GM21529 (cell line): ENCODE results near the gene EVC.
"Not testable (repeated sequence)": the region's sequence is repeated elsewhere in the genome, so short reads cannot be mapped to it uniquely, and the experiment has no call there.

Experiments
- ATAC-seq: cut with Tn5 transposase; IDR thresholded peaks from one replicate; pipeline ENCODE4 v1.9.1; 2021; ENCODE audit not compliant: unreplicated experiment

The EVC gene

DNA sequence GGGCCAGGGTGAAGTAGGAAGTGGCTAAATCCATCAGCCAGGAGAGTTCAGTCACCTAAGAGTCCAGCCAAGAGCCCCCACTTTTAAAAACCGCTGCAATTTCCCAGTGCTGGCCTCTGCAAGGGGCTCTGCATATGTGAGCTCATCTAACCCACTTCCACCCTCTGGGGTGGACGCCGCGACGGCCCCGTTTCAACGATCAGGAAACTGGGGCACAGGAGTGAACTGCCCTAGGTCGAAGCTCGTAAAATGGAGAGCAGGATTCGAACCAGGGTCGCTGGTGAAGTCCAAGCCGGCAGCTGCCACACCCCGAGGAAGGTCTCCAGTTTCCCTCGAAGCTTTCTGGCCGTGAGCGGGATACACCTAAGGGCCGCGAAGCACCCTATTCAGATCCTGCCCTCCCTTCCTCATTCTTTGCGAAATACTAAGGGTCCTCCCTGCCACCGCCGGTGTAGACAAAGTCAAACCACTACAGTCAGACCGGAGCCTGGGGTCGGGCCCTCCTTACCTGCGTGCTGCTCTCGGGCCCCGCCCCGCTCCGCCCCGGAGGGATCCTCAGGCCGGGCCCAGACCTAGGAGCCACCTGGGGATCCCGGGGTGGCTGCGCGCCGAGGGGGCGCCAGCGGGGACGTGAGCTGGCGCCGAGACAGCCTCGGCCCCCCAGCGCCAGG lies 3.1 kb upstream of the EVC start:
- no peak for ATAC-seq

DNA sequence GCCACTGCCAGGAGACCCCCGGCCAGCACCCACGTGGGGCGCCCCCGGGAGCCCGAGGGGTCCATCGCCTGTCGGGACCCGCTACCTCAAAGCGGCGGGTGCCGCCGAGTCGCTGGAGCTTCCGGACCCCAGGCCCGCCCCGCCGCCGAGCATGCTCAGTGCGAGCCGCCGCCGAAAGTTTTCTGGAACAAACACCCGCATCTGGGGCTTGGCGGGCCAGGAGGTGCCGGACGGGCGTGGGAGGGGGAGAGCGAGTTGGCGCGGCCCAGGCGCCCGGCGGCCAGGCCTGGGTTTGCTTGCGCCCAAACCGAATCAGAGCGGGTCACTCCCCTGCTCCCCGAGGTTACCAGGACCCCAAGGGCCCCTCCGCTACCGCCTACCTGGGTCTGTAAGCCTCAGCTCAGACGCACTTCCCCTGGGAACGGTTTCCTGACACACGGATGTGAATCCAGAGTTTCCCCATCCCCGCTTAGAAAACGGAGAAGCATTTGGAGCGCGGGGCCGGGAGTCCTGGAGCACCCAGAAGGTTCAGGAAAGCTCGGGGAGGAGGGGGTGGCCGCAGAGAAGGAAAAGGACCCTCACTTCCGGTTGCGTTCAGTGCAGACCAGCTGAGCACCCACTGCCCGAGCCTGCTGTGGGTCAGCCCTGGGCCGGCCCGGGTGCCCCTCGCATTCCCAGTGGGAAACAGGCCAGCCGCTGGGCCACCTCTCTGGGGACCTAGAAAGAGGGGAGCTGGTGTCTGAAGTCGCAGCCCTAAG lies 2.4 kb upstream of the EVC start, which contains the start of gene EVC2:
TSS of gene EVC2 (minus strand) at position 111 of the 758 bp plus-strand sequence. CDS start at position 65, 46 bp downstream.
- no peak for ATAC-seq

GRCh38 chr4:5709207-5709575 lies 1.8 kb upstream of the EVC start:
- no peak for ATAC-seq

- no peak for ATAC-seq
These were observed 688 bp upstream of the EVC start for GRCh38 chr4:5710065-5710960.

DNA sequence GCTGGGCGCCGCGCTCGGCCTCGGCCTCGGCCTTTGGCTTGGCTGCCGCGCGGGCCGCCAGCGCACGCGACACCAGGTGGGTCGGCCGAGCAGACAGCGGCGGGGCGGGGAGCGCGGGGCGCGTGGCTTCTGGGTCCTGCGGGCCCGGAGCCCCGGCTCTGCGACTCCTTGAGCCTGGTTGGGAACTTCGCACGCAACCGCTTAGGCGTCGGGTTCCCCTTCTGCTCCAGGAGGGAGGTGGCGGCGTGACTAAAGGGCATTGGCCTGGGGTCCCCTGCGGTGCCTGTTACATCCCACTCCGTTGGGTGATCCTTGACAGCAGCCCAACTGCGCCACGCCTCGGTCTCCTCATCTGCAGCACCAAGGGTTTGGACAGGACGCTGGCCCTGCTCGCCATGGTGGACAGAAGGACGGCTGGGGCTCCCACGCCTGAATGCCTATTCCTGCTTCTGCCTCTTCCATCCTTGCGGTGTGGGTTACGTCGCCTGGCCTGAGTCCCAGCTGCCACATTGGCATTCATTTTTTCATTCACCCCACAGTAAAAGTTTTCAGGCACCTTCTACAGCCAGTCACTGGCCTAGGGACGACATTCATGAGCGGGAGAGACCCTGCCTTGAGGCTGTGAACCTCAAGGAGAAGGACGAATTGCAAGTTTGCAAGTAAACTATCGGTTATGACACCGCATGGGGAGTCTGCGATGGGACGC lies 631 bp downstream of the EVC start:
- no peak for ATAC-seq

DNA sequence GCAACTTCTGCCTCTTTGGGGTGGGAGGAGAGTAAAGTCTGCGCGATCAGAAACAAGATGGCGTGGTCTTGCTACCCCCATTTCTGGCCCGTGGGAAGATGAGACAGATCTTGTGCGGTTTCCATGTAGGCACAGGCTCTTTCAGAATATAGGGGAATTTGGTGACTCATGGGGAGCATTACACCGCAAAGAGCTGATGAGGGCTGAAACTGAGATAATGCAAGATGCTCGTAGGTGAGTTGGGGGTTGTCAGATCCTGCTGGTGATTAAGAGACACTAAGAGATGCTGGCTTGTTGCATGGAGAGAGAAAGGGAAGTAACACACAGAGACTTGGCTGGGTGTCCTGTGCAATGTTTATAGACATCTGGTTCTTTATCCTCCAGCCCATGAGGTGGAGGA lies 1.5 kb downstream of the EVC start:
- ATAC-seq, result no peak

DNA sequence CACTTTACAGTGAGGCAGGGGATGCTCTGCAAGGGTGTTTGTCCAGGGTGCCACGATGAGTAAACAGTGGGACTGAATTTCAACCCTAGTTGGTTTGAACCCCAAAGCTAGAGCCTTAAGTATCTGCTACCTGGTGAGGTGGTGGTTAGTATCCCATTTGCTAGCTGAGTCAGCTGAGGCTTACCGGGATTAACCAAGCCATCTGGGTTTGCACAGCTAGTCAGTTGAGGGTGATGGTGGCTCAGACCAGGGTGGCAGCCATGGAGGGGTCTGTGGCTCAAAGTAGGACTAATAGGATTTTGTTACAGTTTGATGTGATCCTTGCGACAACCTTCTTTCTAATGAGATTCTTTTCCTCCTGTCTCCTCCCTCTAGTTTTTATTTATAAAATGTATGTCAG lies 1.9 kb downstream of the EVC start:
- no peak for ATAC-seq

DNA sequence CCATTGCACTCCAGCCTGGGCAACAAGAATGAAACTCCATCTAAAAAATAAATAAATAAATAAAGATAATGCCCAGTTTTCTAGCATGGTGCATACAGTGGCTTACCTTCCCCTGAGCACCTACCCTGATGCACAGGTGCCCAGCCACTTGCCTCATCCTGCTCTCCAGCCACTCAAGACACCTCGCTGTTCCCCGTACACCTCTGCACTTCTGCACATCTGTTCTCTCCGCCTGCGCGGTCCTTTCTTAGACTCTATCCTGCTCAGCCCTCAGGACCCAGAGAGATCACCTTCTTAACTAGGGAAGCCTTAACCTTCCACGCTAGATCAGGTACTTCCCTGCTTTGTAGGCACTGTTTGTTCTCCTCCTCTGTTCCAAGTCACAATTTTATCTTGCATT lies 2.9 kb downstream of the EVC start:
- no peak for ATAC-seq

DNA sequence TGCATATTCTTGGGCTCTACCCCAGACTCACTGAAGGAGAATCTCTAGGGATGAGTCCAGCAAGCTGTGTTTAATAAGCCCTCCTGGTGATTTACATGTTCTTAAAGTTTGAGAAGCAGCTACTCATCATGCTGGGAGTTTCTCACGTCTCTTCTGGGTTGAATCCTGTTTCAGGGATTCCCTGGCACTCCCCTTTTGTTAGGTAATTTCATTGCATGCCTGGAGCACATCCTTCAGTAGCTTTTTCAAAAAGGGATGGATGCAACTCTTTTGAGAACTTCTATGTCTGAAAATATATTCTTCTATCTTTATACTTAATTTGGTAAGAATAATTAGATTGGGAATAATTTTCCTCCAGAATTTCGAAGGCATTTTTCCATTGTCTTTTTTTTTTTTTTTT lies 4.4 kb downstream of the EVC start:
- ATAC-seq, result no peak

DNA sequence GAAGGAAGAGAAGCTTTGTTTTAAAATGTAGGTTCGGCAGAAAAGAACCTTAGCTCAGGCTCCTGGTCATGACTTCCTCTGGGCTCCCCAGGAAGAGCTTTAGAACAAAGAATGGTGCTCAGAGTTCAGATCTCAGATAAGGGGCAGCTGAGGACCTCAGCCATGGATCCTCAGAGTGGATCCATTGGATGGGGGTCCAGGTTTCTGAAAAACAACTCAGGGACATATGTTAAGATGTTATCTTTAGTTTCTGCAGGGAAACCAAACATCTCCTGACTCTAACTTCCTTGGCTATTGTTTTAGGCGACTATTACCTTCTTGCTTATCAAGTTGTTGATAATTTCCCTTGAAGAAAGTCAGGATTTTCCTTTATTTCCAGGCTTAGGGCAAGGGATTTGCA lies 5.4 kb downstream of the EVC start:
- ATAC-seq, result no peak

GRCh38 chr4:5717449-5718158 lies 6.6 kb downstream of the EVC start:
- no peak for ATAC-seq

DNA sequence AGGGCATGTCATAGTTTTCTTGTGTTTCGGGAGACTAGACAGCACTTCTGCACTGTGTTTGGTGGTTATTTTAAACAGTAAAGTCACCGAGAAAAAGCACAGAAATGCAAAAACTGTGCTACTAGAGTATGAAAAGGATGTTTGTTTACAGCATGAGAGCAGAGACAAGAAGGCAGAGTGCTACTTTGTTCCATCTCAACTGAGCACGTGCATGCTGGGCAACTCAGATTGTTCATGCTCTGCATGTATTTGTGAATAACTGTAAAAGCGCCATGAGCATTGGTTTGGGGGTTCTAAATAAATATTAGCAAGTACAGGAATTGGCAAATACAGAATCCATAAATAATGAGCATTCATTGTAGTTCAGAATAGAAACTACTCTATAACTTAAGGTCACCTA lies 7.4 kb downstream of the EVC start:
- no peak for ATAC-seq

DNA sequence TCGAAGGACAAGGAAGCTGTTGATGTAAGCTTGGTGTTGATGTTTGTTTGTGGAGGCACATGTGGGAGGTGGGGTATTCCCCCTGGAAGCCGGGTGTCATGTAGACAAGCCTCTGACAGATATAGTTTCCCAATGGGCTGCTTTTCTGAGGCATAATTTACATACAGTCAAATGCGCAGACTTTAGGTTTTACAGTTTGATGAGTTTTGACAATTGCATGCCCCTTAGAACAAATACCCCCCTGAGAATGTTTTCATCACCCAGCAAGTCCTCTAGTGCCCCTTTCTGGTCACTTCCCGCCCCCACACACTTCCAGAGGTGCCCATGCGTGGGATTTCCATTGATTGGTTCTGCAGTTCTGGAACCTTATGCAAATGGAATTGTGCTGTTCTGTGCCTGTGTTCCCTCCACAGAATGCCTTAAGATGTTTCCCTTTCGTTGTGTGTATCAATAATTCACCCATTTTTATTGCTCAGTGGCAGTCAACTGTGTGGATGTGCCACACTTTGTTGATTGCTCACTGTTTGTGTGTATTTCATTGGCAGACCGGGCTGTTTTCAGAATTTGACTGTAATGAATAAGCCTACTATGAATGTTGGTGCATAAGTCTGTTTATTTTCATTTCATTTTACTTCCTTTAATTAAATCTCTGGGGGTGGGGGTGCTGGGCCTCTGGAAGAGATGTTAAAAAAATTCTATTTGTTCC lies 8.5 kb downstream of the EVC start:
- no peak for ATAC-seq

DNA sequence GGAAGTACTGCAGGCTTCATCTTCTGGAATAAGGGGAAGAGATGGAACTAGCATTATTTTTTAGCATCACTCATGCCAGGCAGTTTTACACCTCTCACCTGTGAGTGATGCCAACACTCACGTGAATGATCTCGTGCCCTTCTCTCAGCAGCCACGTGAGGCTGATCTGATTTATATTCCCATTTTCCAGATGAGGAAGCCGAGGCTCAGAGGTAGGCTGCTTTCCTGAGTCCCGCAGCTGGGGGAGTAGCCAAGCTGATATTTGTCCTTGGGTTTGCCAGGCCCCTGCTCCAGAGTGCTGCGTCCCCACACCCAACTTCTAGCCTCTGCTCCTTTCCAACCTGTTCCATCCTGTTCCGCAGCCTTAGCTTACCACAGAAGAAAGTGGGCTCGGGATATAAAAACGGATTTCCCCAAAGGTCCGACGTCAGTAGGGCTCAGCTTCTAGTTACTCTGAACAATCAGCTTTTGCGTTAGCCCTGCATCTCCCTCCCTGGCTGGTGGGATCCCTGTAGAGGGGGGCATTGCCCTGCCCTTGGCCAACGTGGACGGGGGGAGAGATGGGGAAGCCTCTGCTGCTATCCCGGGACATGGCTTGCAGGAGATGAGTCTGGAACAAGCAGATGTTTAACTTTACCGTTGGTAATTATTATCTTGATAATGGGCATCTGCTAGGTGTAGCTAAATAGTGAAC lies 9.3 kb downstream of the EVC start:
- no peak for ATAC-seq

DNA sequence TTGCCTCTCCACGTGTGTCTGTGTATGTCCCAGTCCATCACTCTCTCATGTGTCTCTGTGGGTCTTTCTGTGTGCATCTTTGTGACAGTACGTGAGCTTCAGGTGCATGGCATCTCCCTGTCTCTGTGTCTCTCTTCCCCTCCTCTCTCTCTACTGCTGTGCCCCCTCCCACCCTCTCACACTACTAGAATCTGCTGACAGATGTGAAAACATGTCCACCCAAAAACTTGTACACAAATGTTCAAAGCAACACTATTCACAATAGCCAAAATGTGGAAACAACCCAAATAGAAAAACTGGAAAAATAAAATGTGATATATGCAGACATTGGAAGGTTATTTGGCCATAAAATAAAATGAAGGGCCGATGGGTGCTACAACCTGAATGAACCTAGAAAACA lies 10.0 kb downstream of the EVC start:
- no peak for ATAC-seq

GRCh38 chr4:5721923-5722322 lies 10.9 kb downstream of the EVC start:
- ATAC-seq, result no peak

- ATAC-seq, result no peak
These were observed 11.3 kb downstream of the EVC start for GRCh38 chr4:5722328-5722727.

DNA sequence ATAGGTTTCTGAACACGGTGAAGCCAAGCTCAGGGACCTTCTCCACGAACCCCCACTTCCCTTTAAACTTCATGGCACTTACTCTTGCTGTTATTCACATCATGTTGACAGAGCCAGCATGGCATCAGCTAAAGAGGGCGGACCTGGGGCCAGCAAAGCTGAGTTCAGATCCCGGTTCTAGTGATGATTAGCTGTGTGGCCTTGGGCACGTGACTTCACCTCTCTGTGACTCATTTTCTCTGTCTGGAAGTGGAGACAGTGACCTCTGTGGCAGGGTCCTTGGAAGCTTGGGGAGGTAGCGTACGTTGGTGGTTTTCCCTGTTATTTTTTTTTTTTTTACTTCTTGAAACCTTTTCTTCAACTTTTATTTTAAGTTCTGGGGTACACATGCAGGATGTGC lies 13.4 kb downstream of the EVC start:
- ATAC-seq, result no peak

DNA sequence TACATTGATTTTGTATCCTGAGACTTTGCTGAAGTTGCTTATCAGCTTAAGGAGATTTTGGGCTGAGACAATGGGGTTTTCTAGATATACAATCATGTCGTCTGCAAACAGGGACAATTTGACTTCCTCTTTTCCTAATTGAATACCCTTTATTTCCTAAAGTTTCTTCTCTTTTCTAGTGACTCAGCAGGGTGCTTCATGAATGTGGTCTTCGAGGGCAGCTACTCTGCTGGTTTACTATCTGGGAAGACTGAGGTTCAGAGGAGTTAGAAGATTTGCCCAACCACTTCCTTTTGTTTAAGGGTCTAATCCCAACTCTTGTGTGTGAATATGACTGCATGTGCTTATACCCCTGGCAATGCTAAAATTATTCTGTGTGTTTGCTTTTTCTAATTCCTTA lies 17.4 kb downstream of the EVC start:
- ATAC-seq, result not testable (repeated sequence)
